GM21786 (cell line): ENCODE measurements around the gene ADAM19.
"Not testable (repeated sequence)": the region's sequence is repeated elsewhere in the genome, so short reads cannot be mapped to it uniquely, and the experiment has no call there.

Experiments used
- ATAC-seq: cut with Tn5 transposase; IDR thresholded peaks from one replicate; pipeline ENCODE4 v1.9.1; 2021; ENCODE audit not compliant: unreplicated experiment

The ADAM19 gene

GRCh38 chr5:157444224-157444623 lies 131.4 kb downstream of the ADAM19 start:
- no peak for ATAC-seq

GRCh38 chr5:157443041-157443549 lies 132.5 kb downstream of the ADAM19 start:
- ATAC-seq = no peak

GRCh38 chr5:157434096-157434495 lies 141.5 kb downstream of the ADAM19 start:
- ATAC-seq = no peak

GRCh38 chr5:157431544-157432200 lies 143.9 kb downstream of the ADAM19 start:
- ATAC-seq = peak; percentile 58

GRCh38 chr5:157429920-157430319 lies 145.7 kb downstream of the ADAM19 start:
- ATAC-seq = not testable (repeated sequence)
